Activated CD4-positive, alpha-beta T cell treated with anti-CD3 and anti-CD28 coated beads, Interleukin-2, amount 50 U/mL, for 16 hours (primary cell): ENCODE data around the gene IGF2R.
"Not testable (repeated sequence)": the region's sequence is repeated elsewhere in the genome, so short reads cannot be mapped to it uniquely, and the experiment has no call there.

Experiments used
- DNase-seq: peaks from one replicate; pipeline ENCODE4 v3.0.0-alpha.2; 2020

The IGF2R gene

GRCh38 chr6:159952289-159953005, 16.4 kb upstream of the IGF2R start:
- DNase-seq, result no peak

- DNase-seq, result no peak
Observed at GRCh38 chr6:159953091-159953601, 15.7 kb upstream of the IGF2R start.

- no peak for DNase-seq
Observed at GRCh38 chr6:159955945-159956361, 12.9 kb upstream of the IGF2R start.

- DNase-seq, result no peak
Observed at GRCh38 chr6:159957071-159957673, 11.7 kb upstream of the IGF2R start.

- no peak for DNase-seq
Observed at GRCh38 chr6:159959165-159959975, 9.5 kb upstream of the IGF2R start.

- DNase-seq, result no peak
Observed at GRCh38 chr6:159959976-159960384, 8.9 kb upstream of the IGF2R start.

GRCh38 chr6:159960485-159960884, 8.4 kb upstream of the IGF2R start:
- no peak for DNase-seq

GRCh38 chr6:159961528-159961927, 7.4 kb upstream of the IGF2R start:
- no peak for DNase-seq

GRCh38 chr6:159963111-159963510, 5.8 kb upstream of the IGF2R start:
- DNase-seq, result no peak

- no peak for DNase-seq
Observed at GRCh38 chr6:159964046-159964445, 4.8 kb upstream of the IGF2R start.

- no peak for DNase-seq
Observed at GRCh38 chr6:159966339-159966738, 2.5 kb upstream of the IGF2R start.

- DNase-seq, result no peak
Observed at GRCh38 chr6:159966981-159967380, 1.9 kb upstream of the IGF2R start.

GRCh38 chr6:159967621-159968020, 1.3 kb upstream of the IGF2R start:
- not testable (repeated sequence) for DNase-seq

- no peak for DNase-seq
Observed at GRCh38 chr6:159969204-159969912, 476 bp downstream of the IGF2R start.

- peak; percentile 68 for DNase-seq
Observed at GRCh38 chr6:159969921-159970320, 1.0 kb downstream of the IGF2R start.

GRCh38 chr6:159970659-159971063, 1.8 kb downstream of the IGF2R start:
- no peak for DNase-seq

GRCh38 chr6:159971341-159972178, 2.7 kb downstream of the IGF2R start:
- DNase-seq, result no peak

GRCh38 chr6:159972506-159973268, 3.8 kb downstream of the IGF2R start:
- no peak for DNase-seq

GRCh38 chr6:159973406-159973805, 4.5 kb downstream of the IGF2R start:
- DNase-seq, result no peak

GRCh38 chr6:159973951-159974350, 5.1 kb downstream of the IGF2R start:
- DNase-seq, result peak; percentile 69

- DNase-seq, result no peak
Observed at GRCh38 chr6:159974932-159975331, 6.0 kb downstream of the IGF2R start.
